ENCODE results near the gene NDUFAF3. TPM values are rescaled to one million over a fixed set of nuclear protein-coding genes. Genes with fewer than 3 reads are reported as not detected.
A peak's percentile ranks its signal among the peaks of the same experiment; 100 is the strongest.

The NDUFAF3 gene
- total and polyA plus RNA-seq, 2 donors, result 43.2 to 81.6 TPM

GRCh38 chr3:48991851-48992545, 29.9 kb upstream of the NDUFAF3 start:
- no peaks in the 10 kb centered on the region for H3K4me1 ChIP-seq (ENCODE audit: insufficient read depth)
- no peaks in the 10 kb centered on the region for H3K36me3 ChIP-seq (ENCODE audit: insufficient read depth)
- no peak overlapping the region for H3K27ac ChIP-seq (ENCODE audit: low read depth)
- DNase-seq (ENCODE audit: extremely low spot score), result no peak
- no peak overlapping the region for H3K4me3 ChIP-seq (ENCODE audit: low read depth, low read length)
- WGBS, result 75% methylated on average over 5 of the region's 5 CpGs

GRCh38 chr3:48993834-48994233, 28.1 kb upstream of the NDUFAF3 start:
- Histone ChIP-seq H3K4me1 (ENCODE audit: insufficient read depth) (no peaks in the 10 kb centered on the region), H3K27ac (ENCODE audit: low read depth) (no peak overlapping the region), H3K4me3 (ENCODE audit: low read depth, low read length) (no peak overlapping the region), H3K36me3 (ENCODE audit: insufficient read depth) (no peaks in the 10 kb centered on the region)
- no peak for DNase-seq (ENCODE audit: extremely low spot score)

- H3K4me3 ChIP-seq (ENCODE audit: low read depth, low read length), result no peak overlapping the region
- 92% methylated on average over 8 of the region's 8 CpGs for WGBS
- H3K27ac ChIP-seq (ENCODE audit: low read depth), result no peak overlapping the region
- DNase-seq (ENCODE audit: extremely low spot score), result no peak
- H3K36me3 ChIP-seq (ENCODE audit: insufficient read depth), result no peaks in the 10 kb centered on the region
- H3K4me1 ChIP-seq (ENCODE audit: insufficient read depth), result no peaks in the 10 kb centered on the region
These were observed 25.3 kb upstream of the NDUFAF3 start for GRCh38 chr3:48996640-48997039.

GRCh38 chr3:48997102-48997635, 24.8 kb upstream of the NDUFAF3 start:
- Histone ChIP-seq H3K36me3 (ENCODE audit: insufficient read depth) (no peaks in the 10 kb centered on the region), H3K4me1 (ENCODE audit: insufficient read depth) (no peaks in the 10 kb centered on the region), H3K4me3 (ENCODE audit: low read depth, low read length) (no peak overlapping the region), H3K27ac (ENCODE audit: low read depth) (no peak overlapping the region)
- no peak for DNase-seq (ENCODE audit: extremely low spot score)
- WGBS, result 79% methylated on average over 8 of the region's 8 CpGs

- 72% methylated on average over 20 of the region's 20 CpGs for WGBS
- no peak overlapping the region for H3K4me3 ChIP-seq (ENCODE audit: low read depth, low read length)
- no peak for DNase-seq (ENCODE audit: extremely low spot score)
- no peaks in the 10 kb centered on the region for H3K4me1 ChIP-seq (ENCODE audit: insufficient read depth)
- H3K27ac ChIP-seq (ENCODE audit: low read depth), result no peak overlapping the region
- H3K36me3 ChIP-seq (ENCODE audit: insufficient read depth), result no peaks in the 10 kb centered on the region
These were observed 23.9 kb upstream of the NDUFAF3 start for GRCh38 chr3:48997714-48998637.

GRCh38 chr3:48999085-48999858, 22.6 kb upstream of the NDUFAF3 start:
- Histone ChIP-seq H3K4me1 (ENCODE audit: insufficient read depth) (no peaks in the 10 kb centered on the region), H3K36me3 (ENCODE audit: insufficient read depth) (no peaks in the 10 kb centered on the region), H3K4me3 (ENCODE audit: low read depth, low read length) (no peak overlapping the region), H3K27ac (ENCODE audit: low read depth) (no peak overlapping the region)
- WGBS, result 76% methylated on average over 8 of the region's 8 CpGs
- no peak for DNase-seq (ENCODE audit: extremely low spot score)

GRCh38 chr3:49001155-49001554, 20.8 kb upstream of the NDUFAF3 start:
- no peak for DNase-seq (ENCODE audit: extremely low spot score)
- no peaks in the 10 kb centered on the region for H3K36me3 ChIP-seq (ENCODE audit: insufficient read depth)
- no peaks in the 10 kb centered on the region for H3K4me1 ChIP-seq (ENCODE audit: insufficient read depth)
- no peak overlapping the region for H3K27ac ChIP-seq (ENCODE audit: low read depth)
- H3K4me3 ChIP-seq (ENCODE audit: low read depth, low read length), result no peak overlapping the region
- WGBS, result 91% methylated on average over 6 of the region's 6 CpGs

- WGBS, result 87% methylated on average over 16 of the region's 16 CpGs
- no peak for DNase-seq (ENCODE audit: extremely low spot score)
- H3K36me3 ChIP-seq (ENCODE audit: insufficient read depth), result no peaks in the 10 kb centered on the region
- no peak overlapping the region for H3K4me3 ChIP-seq (ENCODE audit: low read depth, low read length)
- H3K27ac ChIP-seq (ENCODE audit: low read depth), result no peak overlapping the region
- no peaks in the 10 kb centered on the region for H3K4me1 ChIP-seq (ENCODE audit: insufficient read depth)
These were observed 17.3 kb upstream of the NDUFAF3 start for GRCh38 chr3:49004352-49005302.

GRCh38 chr3:49005303-49005680, 16.6 kb upstream of the NDUFAF3 start:
- WGBS, result 95% methylated on average over 3 of the region's 3 CpGs
- H3K4me3 ChIP-seq (ENCODE audit: low read depth, low read length), result no peak overlapping the region
- DNase-seq (ENCODE audit: extremely low spot score), result no peak
- no peak overlapping the region for H3K27ac ChIP-seq (ENCODE audit: low read depth)
- no peaks in the 10 kb centered on the region for H3K4me1 ChIP-seq (ENCODE audit: insufficient read depth)
- H3K36me3 ChIP-seq (ENCODE audit: insufficient read depth), result no peaks in the 10 kb centered on the region

GRCh38 chr3:49005998-49006397, 15.9 kb upstream of the NDUFAF3 start:
- whole genome bisulfite sequencing, result 91% methylated on average over 5 of the region's 5 CpGs
- Histone ChIP-seq H3K4me1 (ENCODE audit: insufficient read depth) (no peaks in the 10 kb centered on the region), H3K27ac (ENCODE audit: low read depth) (no peak overlapping the region), H3K4me3 (ENCODE audit: low read depth, low read length) (peak overlapping the region; percentile 51), H3K36me3 (ENCODE audit: insufficient read depth) (no peaks in the 10 kb centered on the region)
- DNase-seq (ENCODE audit: extremely low spot score), result no peak

- peak overlapping the region; percentile 51 for H3K4me3 ChIP-seq (ENCODE audit: low read depth, low read length)
- H3K4me1 ChIP-seq (ENCODE audit: insufficient read depth), result no peaks in the 10 kb centered on the region
- H3K36me3 ChIP-seq (ENCODE audit: insufficient read depth), result no peaks in the 10 kb centered on the region
- no peak for DNase-seq (ENCODE audit: extremely low spot score)
- H3K27ac ChIP-seq (ENCODE audit: low read depth), result peak overlapping the region; percentile 88
- WGBS, result under 1% methylated on average over 32 of the region's 32 CpGs
These were observed 15.4 kb upstream of the NDUFAF3 start for GRCh38 chr3:49006408-49007067.

- Histone ChIP-seq H3K27ac (ENCODE audit: low read depth) (peak within 1 kb of the TSS; percentile 91), H3K36me3 (ENCODE audit: insufficient read depth) (no peaks in the 10 kb centered on the region), H3K4me3 (ENCODE audit: low read depth, low read length) (peak within 1 kb of the TSS; percentile 51), H3K4me1 (ENCODE audit: insufficient read depth) (no peaks in the 10 kb centered on the region)
- DNase-seq (ENCODE audit: extremely low spot score), result peak; percentile 95
- under 1% methylated on average over 65 of the region's 65 CpGs for WGBS
These were observed 14.7 kb upstream of the NDUFAF3 start, which contains the start of gene WDR6 for GRCh38 chr3:49007068-49007770. Gene WDR6 (plus strand): TSS chr3:49007391. CDS start chr3:49007432, 41 bp downstream.

Measured in urinary bladder (tissue), 4 donors.